PC-9 (cell line): ENCODE data around the gene LAMTOR5. TPM values are rescaled to one million over a fixed set of nuclear protein-coding genes. Genes with fewer than 3 reads are reported as not detected.
A peak's percentile ranks its signal among the peaks of the same experiment; 100 is the strongest.

Experiments used
- BruUV-seq: library from RNA; stranded (reverse); fragments of 400-500 nt; replicated peaks from 2 replicates; lab custom pipeline; 2021; lab: Mats Ljungman, UMichigan
- CTCF ChIA-PET: fragments of 300-600 bp; sonication (Branson Sonifier 250); formaldehyde crosslinking; loops from one replicate; lab custom pipeline; 2022; ENCODE audit warnings: antibody characterized with exemption; lab: Charles Lee
- POLR2A ChIA-PET: fragments of 300-600 bp; sonication (Branson Sonifier 250); formaldehyde crosslinking; loops from one replicate; lab custom pipeline; 2022; ENCODE audit warnings: antibody characterized with exemption; ENCODE audit not compliant: unreplicated experiment; lab: Charles Lee
- DNase-seq, 2 experiments: peaks; one replicate each; pipeline versions ENCODE4 v3.0.0 to v3.0.0-alpha.2; 2015 to 2022; ENCODE audit warnings: mixed read lengths in 1 of 2
- H2AFZ ChIP-seq: fragments of 200-600 bp; sonication (generic); 2 replicates; pipeline ENCODE4 v1.8.1; 2017; ENCODE audit warnings: antibody characterized with exemption
- H3F3A ChIP-seq: fragments of 200-600 bp; sonication (generic); 2 replicates; pipeline ENCODE4 v1.8.1; 2017; ENCODE audit warnings: antibody characterized with exemption, mild to moderate bottlenecking, low read depth; ENCODE audit not compliant: insufficient read depth
- H3K27ac ChIP-seq: fragments of 200-600 bp; sonication (generic); 2 replicates; pipeline ENCODE4 v1.6.1; 2016; ENCODE audit warnings: mixed run types
- H3K27me3 ChIP-seq: fragments of 200-600 bp; sonication (generic); 2 replicates; pipeline ENCODE4 v1.6.1; 2016; ENCODE audit warnings: low read depth, mixed run types; ENCODE audit not compliant: insufficient read depth
- H3K36me3 ChIP-seq: fragments of 200-600 bp; sonication (generic); 2 replicates; pipeline ENCODE4 v1.6.1; 2016; ENCODE audit warnings: low read depth, mixed run types
- H3K4me1 ChIP-seq: fragments of 200-600 bp; sonication (generic); replicated peaks from 2 replicates; pipeline ENCODE4 v1.6.1; 2016; ENCODE audit warnings: mixed run types; ENCODE audit not compliant: insufficient read depth
- H3K4me2 ChIP-seq: fragments of 200-600 bp; sonication (generic); 2 replicates; pipeline ENCODE4 v1.6.1; 2017; ENCODE audit warnings: mixed run types
- H3K4me3 ChIP-seq: fragments of 200-600 bp; sonication (generic); 2 replicates; pipeline ENCODE4 v1.6.1; 2016; ENCODE audit warnings: mixed run types
- H3K79me2 ChIP-seq: fragments of 200-600 bp; sonication (generic); 2 replicates; pipeline ENCODE4 v1.6.1; 2017; ENCODE audit warnings: low read depth, mixed run types
- H3K9me2 ChIP-seq: fragments of 200-600 bp; sonication (generic); 2 replicates; pipeline ENCODE4 v1.8.1; 2017; ENCODE audit warnings: mild to moderate bottlenecking; ENCODE audit not compliant: insufficient read depth
- H3K9me3 ChIP-seq: fragments of 200-600 bp; sonication (generic); 2 replicates; pipeline ENCODE4 v1.8.1; 2016; ENCODE audit warnings: low read depth; ENCODE audit not compliant: insufficient read depth
- H4K20me1 ChIP-seq: fragments of 200-600 bp; sonication (generic); 2 replicates; pipeline ENCODE4 v1.8.1; 2017; ENCODE audit not compliant: insufficient read depth
- EZH2 ChIP-seq: fragments of 200-600 bp; sonication (generic); IDR thresholded peaks from 2 replicates; pipeline ENCODE4 v1.8.0; 2017; ENCODE audit warnings: antibody characterized with exemption, low read depth
- intact Hi-C: fragments of 100-400 bp; cut with micrococcal nuclease; formaldehyde crosslinking; loops from one replicate; pipeline ENCODE4 v1.10.0; 2022; ENCODE audit not compliant: unreplicated experiment
- total RNA-seq: library from RNA; stranded (reverse); gene quantifications from 2 replicates; pipeline ENCODE4 v1.2.3, GENCODE V29; 2021
- TF ChIP-seq, protein P1 (sequence below): fragments of 200-600 bp; sonication (generic); conservative IDR thresholded peaks from 2 replicates; pipeline ENCODE4 v1.6.1; 2017; ENCODE audit warnings: mixed run types, antibody characterized with exemption, mild to moderate bottlenecking, moderate library complexity

LAMTOR5 gene
- total RNA-seq, 1 experiment from 2014 or later, result 140 TPM

DNA sequence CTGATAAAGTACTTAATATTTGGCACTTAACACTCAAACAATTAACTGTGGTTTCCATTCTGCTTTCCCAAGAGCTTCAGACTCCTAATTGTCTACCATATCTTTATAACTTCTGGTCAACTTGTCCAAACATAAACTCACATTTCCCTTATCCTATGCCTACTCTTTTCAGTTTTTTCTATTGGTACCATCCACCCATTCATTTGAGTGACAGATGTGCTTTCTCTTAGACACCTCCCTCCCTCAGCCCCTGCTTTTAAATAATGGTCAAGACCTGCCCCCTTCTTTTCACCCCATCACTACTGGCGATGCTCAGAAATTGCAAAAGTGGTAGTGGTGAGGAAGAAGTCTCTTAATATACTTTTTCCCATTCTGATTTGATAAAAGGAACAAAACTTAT is 22.1 kb downstream of the LAMTOR5 start:
- Histone ChIP-seq H3K27me3 (no peaks in the 10 kb centered on the region), H3K27ac (no peak overlapping the region), H3K4me2 (no peak overlapping the region), H4K20me1 (no peaks in the 10 kb centered on the region), H3K79me2 (no peaks in the 10 kb centered on the region), H3F3A (peaks cover 47% of the 10 kb centered on the region), H3K4me1 (peaks cover 40% of the 10 kb centered on the region), H3K9me2 (no peaks in the 10 kb centered on the region), H2AFZ (no peak overlapping the region), H3K4me3 (no peak overlapping the region), H3K36me3 (0 out of 2 replicates have a peak, but pooled peaks cover 9% of the 10 kb centered on the region), H3K9me3 (no peaks in the 10 kb centered on the region; the same call in 1 of the 2 replicates)
- no peak for TF ChIP-seq EZH2
- TF ChIP-seq, protein P1, sequence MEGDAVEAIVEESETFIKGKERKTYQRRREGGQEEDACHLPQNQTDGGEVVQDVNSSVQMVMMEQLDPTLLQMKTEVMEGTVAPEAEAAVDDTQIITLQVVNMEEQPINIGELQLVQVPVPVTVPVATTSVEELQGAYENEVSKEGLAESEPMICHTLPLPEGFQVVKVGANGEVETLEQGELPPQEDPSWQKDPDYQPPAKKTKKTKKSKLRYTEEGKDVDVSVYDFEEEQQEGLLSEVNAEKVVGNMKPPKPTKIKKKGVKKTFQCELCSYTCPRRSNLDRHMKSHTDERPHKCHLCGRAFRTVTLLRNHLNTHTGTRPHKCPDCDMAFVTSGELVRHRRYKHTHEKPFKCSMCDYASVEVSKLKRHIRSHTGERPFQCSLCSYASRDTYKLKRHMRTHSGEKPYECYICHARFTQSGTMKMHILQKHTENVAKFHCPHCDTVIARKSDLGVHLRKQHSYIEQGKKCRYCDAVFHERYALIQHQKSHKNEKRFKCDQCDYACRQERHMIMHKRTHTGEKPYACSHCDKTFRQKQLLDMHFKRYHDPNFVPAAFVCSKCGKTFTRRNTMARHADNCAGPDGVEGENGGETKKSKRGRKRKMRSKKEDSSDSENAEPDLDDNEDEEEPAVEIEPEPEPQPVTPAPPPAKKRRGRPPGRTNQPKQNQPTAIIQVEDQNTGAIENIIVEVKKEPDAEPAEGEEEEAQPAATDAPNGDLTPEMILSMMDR, result no peak
- no TSS peak for BruUV-seq
- ChIA-PET CTCF (interaction anchor here (0.7 to 1.1 kb wide), 2 partner anchors 47 to 199 kb away, joined by 3 read pairs; no protein-coding TSS in a partner anchor), POLR2A (no interaction called here)
- intact Hi-C loops, result no loop called here
- DNase-seq, result no peak

DNA sequence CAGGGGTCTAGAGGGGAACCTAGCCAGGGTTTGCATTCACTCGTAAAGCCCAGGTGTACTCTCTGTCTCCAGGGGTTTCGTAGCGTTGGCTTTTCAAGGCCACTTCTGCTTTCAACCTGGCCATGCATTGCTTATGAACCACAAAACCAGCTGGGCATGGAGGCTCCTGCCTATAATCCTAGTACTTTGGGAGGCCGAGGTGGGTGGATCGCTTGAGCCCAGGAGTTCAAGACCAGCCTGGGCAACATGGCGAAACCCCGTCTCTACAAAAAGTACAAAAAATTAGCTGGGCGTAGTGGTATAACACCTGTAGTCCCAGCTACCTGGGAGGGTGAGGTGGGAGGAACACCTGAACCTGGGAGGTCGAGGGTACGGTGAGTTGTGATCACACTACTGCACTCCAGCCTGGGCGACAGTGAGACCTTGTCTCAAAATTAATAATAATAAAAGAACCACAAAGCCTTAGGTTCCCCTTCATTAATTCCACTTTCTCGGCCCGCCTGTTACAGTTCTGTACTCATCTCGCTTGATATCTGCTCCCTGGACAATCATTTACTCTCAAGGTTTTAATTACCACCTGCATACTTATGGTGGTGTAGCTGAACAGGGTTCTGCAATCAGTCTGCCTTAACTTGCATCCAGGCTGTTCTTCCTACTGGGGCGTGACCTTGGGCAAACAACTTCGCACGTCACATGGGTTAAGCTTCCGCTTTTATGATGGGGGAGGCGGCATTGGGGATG is 22.7 kb downstream of the LAMTOR5 start:
- BruUV-seq, result no TSS peak
- intact Hi-C loops, result no loop called here
- peak overlapping the region; percentile 79 for H3K27ac ChIP-seq
- no peaks in the 10 kb centered on the region; the same call in 1 of the 2 replicates for H3K9me3 ChIP-seq
- CTCF ChIA-PET, result interaction anchor here (0.7 to 1.1 kb wide), 2 partner anchors 46 to 199 kb away, joined by 3 read pairs; no protein-coding TSS in a partner anchor
- H3K27me3 ChIP-seq, result no peaks in the 10 kb centered on the region
- H3F3A ChIP-seq, result peaks cover 47% of the 10 kb centered on the region
- 0 out of 2 replicates have a peak, but pooled peaks cover 9% of the 10 kb centered on the region for H3K36me3 ChIP-seq
- POLR2A ChIA-PET, result no interaction called here
- no peaks in the 10 kb centered on the region for H3K9me2 ChIP-seq
- H3K4me3 ChIP-seq, result no peak overlapping the region
- H2AFZ ChIP-seq, result no peak overlapping the region
- no peak for TF ChIP-seq EZH2
- TF ChIP-seq, protein P1, result no peak
- peak overlapping the region; percentile 84; the same call in 1 of the 2 replicates for H3K4me2 ChIP-seq
- peaks cover 46% of the 10 kb centered on the region for H3K4me1 ChIP-seq
- H4K20me1 ChIP-seq, result no peaks in the 10 kb centered on the region
- DNase-seq, result no peak
- no peaks in the 10 kb centered on the region for H3K79me2 ChIP-seq

DNA sequence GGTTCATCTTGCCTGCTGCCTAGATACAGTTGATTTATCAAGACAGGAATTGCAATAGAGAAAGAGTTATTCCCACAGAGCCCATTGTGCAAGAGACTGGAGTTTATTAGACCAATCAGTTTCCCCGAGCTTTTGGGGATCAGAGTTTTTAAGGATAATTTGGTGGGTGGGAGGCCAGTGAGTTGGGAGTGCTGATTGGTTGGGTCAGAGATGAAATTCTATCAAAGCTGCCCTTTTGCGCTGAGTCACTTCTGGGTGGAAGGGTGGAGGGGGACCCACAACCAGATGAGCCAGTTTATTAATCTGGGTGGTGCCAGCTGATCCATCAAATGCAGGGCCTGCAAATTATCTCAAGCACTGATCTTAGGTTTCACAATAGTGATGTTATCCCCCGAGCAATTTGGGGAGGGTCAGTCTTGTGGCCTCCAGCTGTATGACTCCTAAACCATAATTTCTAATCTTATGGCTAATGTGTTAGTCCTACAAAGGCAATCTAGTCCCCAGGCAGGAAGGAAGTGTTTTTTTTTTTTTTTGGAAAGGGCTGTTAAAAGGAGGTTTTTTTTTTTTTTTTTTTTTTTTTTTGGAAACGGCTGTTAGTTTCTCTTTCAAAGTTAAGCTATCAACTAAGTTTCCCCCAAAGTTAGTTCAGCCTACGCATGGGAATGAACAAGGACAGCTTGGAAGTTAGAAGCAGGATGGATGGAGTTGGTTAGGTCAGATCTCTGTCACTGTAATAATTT is 24.1 kb downstream of the LAMTOR5 start:
- Histone ChIP-seq H3K9me3 (no peaks in the 10 kb centered on the region; the same call in 1 of the 2 replicates), H3K4me1 (peaks cover 47% of the 10 kb centered on the region), H3K9me2 (no peaks in the 10 kb centered on the region), H2AFZ (peak overlapping the region; percentile 6; the same call in 1 of the 2 replicates), H4K20me1 (no peaks in the 10 kb centered on the region), H3K79me2 (no peaks in the 10 kb centered on the region), H3K27me3 (no peaks in the 10 kb centered on the region), H3K4me3 (peak overlapping the region; percentile 49), H3K36me3 (0 out of 2 replicates have a peak, but pooled peaks cover 9% of the 10 kb centered on the region), H3K4me2 (peak overlapping the region; percentile 84), H3K27ac (peak overlapping the region; percentile 79), H3F3A (peaks cover 56% of the 10 kb centered on the region)
- TF ChIP-seq, protein P1, result no peak
- no peak for TF ChIP-seq EZH2
- POLR2A ChIA-PET, result interaction anchor here (0.5 to 0.7 kb wide), 3 partner anchors 81 to 1133 kb away, joined by 8 to 16 read pairs (median 9); no protein-coding TSS in a partner anchor
- intact Hi-C loops, result loop anchor here (1.0 to 2.0 kb wide), 3 partner anchors 8 to 57 kb away; partner anchors contain the start of genes RBM15 and SLC16A4
- peak; percentile 78 to 99 for DNase-seq
- CTCF ChIA-PET, result interaction anchor here (0.6 to 1.0 kb wide), 4 partner anchors 10 to 186 kb away, joined by 3 to 7 read pairs (median 4); no protein-coding TSS in a partner anchor
- no TSS peak for BruUV-seq
